ENCODE data around the gene ZKSCAN5.

DNA sequence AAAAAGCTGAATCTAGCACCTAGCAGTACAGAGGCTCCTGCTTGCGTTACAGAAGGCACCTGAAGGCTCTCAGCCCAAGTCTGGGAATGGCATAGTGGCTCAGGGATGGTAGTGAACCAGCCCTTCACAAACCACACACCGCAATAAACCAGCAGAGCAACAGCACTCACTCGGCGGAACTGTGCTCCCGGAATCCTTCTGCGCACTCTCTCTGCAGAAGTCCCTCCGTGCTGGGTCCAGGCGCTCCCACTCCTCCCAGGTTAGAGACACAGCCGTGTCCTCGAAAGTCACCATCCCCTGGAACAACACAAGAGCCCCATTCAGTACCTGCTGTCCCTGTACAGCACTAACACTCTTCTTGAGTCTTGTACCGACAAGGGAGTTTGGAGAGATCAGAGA lies 5.9 kb upstream of the ZKSCAN5 start:
- TF ChIP-seq, protein P1, sequence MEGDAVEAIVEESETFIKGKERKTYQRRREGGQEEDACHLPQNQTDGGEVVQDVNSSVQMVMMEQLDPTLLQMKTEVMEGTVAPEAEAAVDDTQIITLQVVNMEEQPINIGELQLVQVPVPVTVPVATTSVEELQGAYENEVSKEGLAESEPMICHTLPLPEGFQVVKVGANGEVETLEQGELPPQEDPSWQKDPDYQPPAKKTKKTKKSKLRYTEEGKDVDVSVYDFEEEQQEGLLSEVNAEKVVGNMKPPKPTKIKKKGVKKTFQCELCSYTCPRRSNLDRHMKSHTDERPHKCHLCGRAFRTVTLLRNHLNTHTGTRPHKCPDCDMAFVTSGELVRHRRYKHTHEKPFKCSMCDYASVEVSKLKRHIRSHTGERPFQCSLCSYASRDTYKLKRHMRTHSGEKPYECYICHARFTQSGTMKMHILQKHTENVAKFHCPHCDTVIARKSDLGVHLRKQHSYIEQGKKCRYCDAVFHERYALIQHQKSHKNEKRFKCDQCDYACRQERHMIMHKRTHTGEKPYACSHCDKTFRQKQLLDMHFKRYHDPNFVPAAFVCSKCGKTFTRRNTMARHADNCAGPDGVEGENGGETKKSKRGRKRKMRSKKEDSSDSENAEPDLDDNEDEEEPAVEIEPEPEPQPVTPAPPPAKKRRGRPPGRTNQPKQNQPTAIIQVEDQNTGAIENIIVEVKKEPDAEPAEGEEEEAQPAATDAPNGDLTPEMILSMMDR (IDR thresholded peaks at IDR 0.05): no peak
- TF ChIP-seq CREB1 (CRISPR knock-in tag; IDR thresholded peaks at IDR 0.05) (no peak), CBFB (CRISPR knock-in tag; IDR thresholded peaks at IDR 0.05; ENCODE audit: low read depth) (no peak)
- TF ChIP-seq, protein P2, sequence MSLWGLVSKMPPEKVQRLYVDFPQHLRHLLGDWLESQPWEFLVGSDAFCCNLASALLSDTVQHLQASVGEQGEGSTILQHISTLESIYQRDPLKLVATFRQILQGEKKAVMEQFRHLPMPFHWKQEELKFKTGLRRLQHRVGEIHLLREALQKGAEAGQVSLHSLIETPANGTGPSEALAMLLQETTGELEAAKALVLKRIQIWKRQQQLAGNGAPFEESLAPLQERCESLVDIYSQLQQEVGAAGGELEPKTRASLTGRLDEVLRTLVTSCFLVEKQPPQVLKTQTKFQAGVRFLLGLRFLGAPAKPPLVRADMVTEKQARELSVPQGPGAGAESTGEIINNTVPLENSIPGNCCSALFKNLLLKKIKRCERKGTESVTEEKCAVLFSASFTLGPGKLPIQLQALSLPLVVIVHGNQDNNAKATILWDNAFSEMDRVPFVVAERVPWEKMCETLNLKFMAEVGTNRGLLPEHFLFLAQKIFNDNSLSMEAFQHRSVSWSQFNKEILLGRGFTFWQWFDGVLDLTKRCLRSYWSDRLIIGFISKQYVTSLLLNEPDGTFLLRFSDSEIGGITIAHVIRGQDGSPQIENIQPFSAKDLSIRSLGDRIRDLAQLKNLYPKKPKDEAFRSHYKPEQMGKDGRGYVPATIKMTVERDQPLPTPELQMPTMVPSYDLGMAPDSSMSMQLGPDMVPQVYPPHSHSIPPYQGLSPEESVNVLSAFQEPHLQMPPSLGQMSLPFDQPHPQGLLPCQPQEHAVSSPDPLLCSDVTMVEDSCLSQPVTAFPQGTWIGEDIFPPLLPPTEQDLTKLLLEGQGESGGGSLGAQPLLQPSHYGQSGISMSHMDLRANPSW (CRISPR knock-in tag; conservative IDR thresholded peaks at IDR 0.05; ENCODE audit: low read depth): no peak
- TF ChIP-seq, protein P3, sequence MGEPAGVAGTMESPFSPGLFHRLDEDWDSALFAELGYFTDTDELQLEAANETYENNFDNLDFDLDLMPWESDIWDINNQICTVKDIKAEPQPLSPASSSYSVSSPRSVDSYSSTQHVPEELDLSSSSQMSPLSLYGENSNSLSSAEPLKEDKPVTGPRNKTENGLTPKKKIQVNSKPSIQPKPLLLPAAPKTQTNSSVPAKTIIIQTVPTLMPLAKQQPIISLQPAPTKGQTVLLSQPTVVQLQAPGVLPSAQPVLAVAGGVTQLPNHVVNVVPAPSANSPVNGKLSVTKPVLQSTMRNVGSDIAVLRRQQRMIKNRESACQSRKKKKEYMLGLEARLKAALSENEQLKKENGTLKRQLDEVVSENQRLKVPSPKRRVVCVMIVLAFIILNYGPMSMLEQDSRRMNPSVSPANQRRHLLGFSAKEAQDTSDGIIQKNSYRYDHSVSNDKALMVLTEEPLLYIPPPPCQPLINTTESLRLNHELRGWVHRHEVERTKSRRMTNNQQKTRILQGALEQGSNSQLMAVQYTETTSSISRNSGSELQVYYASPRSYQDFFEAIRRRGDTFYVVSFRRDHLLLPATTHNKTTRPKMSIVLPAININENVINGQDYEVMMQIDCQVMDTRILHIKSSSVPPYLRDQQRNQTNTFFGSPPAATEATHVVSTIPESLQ (CRISPR knock-in tag; IDR thresholded peaks at IDR 0.05): no peak
